Islet of Langerhans (tissue), 1 donor: ENCODE results near the gene PLGRKT.
"Not testable (repeated sequence)": the region's sequence is repeated elsewhere in the genome, so short reads cannot be mapped to it uniquely, and the experiment has no call there.

Experiments used
- FAIRE-seq: peaks from one replicate; lab custom pipeline; 2011; peaks lifted over from hg19 to GRCh38; lab: Jason Lieb, UNC

PLGRKT gene

DNA sequence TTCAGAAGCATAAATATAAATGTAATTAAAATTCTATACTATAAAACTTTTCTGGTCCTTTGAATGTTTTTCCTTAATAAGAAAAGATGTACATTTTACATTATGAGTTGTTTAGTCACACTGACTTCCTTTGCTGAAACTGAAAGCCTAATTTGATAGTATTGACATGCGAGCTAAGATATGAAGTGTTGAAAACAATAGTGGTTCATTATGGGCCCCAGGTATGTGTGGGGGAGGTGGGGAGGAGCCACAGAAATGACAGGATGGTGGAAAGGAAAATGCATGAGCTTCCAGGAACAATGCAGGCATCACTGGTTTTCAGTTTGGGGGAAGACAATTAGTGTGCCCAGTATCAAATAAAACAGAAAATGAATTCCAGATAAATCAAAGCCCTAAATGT lies 62.6 kb downstream of the PLGRKT start:
- FAIRE-seq = no peak

DNA sequence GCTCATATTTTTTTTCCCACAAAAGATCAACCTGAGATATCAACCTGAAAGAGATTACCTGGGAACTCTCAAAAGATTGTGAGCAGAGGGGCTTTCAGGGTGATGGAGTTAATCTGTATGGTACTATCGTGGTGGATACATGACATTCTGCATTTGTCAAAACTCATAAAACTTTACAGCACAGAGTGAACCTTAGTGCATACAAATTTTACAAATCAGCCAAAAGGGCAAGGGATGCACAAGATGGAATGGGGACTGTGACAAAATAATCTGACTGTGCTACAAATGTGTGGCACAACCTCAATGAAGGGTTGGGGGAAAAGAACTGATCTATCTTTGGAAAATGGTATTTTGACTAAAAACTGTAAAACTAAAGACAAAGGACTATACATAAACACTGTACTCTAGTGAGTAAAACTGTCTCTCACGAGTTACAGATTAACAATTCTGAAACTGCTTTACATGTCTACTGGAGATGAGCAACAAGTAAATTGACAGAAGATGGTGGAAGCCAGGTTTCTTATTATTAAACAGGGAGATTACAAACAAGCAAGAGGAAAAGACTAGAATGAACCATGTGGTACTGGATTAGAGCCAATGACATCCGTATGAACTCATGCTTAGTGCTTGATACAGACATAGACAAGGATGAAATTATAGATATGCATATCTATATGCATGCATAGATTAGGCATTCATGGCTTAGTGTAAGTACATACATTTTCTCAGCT lies 73.3 kb downstream of the PLGRKT start:
- FAIRE-seq = no peak

DNA sequence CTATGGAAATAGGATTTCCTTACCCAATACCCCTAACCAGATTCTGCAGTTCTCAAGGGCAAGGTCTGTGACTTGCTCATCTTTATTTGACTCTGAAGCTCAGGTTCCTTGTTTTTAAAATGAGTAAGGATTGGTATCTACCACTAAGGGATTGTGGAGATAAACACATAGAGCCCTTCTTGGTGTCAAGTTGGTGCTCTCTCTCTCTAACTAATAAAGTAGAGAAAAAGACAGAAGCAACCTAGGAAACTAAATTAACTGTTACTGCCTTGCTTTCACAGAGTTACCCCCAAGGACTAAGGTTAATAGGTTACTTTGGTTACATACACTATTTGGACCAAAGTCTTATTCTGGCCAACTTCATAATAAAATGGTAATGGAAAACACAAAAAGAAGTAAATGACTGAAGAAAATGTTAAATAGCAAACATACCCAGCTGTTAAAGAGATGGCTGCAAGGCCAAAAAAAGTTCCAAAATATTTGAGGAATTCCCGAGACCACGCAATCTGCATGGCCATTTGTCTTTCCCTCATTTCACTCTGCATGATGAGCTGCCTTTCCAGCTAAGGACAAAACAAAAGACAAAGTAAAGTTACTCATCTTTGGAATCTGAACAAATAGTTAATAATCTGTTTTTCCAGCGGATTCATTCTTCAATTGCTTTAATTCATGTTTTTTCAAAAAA lies 76.3 kb downstream of the PLGRKT start:
- no peak for FAIRE-seq

DNA sequence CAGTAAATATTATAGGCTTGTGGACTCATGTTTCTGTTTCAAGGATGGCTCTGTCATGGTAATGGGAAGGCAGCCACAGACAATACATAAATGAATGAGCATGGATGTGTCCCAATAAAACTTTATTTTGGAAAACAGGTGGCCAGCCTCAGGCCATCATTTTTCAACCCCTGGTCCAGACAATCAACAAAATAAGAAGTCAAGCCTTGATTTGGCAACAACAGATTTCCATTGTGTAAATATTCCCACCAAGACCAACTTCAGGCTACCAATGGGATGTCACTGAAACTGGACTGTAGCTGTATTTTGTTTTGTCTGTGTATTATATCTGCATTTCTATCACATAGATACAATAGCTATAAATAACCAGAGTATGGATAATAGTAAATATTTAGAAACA lies 77.4 kb downstream of the PLGRKT start:
- no peak for FAIRE-seq

DNA sequence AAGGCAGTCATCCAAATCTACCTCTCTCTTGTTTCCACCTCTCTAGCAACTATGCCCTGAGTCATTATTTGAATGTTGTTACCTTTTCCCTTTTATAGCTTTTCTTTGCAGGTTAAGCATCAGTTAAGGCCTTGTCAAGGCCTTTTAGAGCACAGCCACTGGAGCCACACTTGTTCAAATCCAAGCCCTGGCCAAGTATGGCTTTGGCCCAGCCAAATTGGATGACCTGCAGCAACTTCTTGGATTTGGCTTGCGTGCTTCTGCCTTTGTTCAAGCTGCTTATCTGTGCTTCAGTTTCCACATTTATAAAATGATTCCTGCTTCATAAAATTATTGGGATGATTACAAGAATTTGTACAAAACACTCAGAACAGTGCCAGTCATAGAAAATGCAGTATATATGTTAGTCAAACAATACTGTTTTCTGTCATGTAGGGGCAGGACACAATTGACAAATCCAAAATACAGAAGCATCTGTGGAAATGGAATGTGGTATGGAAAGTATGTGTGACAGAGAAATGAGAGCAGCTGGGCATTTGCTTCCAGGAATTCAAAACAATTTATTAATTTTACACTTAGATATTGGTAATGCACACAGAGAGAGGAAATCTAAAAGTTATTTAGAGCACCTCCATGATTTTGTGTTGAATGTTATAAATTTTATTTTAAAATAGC lies 80.2 kb downstream of the PLGRKT start:
- FAIRE-seq = no peak

DNA sequence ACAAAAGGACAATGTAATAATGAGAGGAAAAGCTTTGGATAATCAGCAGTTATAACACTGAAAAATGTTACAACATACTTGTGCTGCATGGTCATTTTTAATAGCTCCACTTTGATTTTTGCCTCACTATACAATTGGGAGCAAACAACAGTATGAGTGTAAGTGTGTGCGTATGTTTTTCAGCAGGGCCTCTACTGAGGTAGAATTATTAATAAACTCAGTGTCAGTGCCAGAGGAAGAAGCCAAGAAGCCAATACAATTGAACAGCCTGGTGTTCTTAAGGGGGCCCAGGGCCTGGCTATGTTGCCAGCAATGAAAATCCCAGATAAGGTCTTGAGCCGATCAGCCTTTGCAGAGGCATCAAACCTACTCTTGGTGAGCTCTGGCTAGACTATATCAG lies 81.9 kb downstream of the PLGRKT start:
- no peak for FAIRE-seq

DNA sequence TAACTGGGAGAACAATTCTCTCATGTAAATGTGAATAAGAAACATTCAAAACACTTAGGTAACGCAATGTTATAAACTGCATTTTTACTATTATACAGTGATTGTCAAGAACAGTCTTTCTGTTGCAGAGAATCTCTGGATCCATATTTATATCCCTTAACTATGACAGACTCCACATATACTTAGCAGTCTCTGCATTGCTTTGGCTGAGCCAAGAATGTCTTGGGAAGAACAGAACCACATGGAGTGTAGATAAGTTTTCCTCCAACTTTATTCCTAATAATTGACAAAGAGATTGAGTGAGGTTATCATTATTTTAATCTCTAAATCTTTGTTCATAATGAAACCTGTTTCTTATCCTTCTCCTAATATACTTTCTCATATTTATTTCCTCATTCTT lies 82.5 kb downstream of the PLGRKT start:
- FAIRE-seq = no peak

DNA sequence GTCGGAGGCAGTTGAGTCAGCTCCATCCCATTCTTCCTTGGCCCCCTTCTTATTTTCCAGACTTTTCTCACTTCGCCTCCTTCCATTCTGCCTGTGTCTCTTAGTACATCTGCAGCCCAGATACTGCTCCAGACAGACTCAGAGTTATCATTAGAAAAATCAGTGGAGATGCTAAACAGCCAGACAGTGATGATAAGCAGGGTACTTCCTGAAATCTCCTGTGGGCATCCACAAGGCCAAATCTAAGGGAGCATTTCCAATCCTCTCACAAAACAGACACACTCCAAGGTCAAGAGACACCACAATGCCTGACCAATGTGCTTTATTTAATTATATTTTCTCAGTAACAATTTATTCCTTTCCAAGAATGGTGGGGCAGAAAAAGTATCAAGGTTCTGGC lies 83.5 kb downstream of the PLGRKT start:
- FAIRE-seq = no peak

DNA sequence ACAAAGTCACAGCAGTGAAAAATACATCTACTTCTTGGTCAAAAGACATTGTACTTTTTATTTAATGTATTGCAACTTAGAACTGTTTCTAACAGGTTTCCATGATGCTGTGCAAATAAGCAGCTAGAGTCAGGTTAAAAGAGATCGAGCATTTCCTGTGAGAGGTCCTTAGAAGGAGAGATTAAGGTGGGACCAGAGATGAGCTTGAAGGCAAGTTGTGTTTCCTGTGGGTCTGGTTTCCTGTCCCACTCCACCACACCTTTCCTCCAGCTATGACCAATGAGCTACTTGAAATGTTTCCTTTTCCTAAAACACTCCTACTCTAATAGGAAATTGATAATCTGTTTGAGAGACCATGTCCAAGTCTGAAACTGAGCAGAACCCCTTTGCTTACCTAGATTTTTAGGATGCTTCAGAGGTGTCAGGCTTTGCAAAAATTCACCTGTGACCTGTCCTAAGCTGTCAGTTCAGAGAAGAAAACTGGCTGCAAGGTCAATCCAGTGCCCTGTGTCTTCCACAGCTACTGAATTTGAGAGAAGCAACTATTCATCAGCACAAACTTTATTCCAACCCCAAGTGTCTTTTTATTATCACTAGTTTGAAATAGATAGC lies 85.0 kb downstream of the PLGRKT start:
- FAIRE-seq = no peak

DNA sequence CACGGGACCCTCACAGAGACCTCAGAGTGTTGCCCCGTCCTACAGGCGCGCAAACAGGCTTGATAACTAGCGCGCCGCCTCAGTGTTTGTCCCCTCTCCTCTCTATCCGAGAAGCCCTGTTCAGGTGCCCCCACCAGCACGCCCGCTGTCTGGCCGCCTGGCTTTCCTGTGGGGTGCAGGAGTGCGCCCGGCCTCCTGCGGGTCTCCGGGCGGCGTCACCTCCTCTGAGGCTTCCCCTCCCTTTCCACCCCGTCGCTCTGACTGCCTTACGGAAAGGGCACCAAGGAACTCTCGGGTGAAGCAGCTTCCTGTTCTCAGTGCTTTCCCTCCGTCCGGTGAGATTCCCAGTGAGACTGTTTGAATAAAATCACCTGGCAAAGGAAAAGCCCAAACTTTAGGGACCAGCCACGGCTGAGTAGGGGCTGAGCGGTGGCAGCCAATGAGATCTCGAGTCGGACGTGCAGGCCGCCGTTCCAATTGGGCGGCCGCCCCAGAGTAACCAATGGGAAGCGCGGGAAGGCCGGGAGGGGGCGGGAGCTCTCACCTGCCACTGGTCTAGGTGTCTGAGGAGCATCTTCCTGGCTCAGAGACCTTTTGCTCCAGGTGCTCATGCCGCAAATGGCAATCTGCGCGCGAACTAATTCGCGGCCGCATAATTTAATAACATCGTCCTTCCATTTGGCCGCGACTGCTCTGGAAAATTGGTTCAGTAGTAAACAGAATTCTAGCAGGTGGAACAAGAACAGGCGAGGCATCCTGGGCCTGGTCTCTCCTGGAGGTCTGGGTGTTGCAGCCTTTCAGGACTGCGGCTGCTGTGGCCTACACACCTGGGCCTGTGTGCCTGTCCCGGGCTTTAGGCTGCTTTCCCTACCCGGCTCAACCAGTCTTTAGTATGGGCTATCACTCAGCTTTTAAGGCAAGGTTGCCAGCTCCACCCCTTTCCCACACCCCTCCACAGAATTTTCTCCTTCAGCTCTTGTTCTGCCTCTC lies 98.4 kb downstream of the PLGRKT start, which contains the start of gene RLN1:
Gene RLN1 (minus strand): TSS at position 885 of the 990 bp plus-strand sequence. CDS start 130 bp downstream, at position 755.
- FAIRE-seq = peak; percentile 100

DNA sequence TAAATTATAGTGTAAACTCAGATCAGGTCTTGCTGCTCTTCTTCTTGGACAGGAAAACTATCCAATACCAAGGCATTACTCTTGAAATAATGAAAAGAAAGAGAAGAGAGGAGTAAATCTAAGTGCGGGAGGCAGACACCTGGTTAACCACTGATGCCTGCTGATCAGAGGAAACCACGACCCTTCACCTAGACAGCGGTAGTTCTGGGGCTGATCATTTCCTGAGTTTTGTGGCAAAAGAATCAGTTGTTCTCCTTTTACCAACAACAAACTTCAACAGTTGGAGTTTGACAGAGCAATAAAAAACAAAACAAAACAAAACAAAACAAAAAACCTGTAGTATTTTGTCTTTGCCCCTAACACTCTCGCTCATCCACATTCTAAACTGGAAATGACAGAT lies 101.0 kb downstream of the PLGRKT start:
- FAIRE-seq = no peak

DNA sequence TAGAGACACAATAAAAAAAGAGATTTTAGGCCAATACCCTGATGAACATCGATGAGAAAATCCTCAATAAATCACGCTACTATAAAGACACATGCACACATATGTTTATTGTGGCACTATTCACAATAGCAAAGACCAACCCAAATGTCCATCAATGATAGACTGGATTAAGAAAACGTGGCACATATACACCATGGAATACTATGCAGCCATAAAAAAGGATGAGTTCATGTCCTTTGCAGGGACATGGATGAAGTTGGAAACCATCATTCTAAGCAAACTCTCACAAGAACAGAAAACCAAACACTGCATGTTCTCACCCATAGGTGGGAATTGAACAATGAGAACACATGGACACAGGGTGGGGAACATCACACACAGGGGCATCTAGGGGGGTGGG lies 106.4 kb downstream of the PLGRKT start:
- FAIRE-seq = not testable (repeated sequence)

DNA sequence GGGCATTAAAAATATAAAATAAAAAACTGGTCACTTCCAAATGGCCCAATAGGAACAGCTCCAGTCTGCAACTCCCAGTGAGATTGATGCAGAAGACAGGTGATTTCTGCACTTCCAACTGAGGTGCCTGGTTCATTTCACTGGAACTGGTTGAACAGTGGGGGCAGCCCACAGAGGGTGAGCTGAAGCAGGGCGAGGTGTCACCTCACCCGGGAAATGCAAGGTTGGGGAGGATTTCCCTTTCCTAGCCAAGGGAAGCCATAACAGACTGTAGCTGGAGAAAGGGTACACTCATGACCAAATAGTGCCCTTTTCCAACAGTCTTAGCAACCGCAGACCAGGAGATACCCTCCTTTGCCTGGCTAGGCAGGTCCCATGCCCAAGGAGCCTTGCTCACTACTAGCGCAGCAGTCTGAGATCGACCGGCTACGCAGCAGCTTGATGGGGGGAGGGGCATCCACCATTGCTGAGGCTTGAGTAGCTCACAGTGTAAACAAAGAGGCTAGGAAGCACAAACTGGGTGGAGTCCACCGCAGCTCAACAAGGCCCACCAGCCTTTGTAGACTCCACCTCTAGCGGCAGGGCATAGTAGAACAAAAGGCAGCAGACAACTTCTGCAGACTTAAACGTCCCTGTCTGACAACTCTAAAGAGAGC lies 110.7 kb downstream of the PLGRKT start:
- no peak for FAIRE-seq

DNA sequence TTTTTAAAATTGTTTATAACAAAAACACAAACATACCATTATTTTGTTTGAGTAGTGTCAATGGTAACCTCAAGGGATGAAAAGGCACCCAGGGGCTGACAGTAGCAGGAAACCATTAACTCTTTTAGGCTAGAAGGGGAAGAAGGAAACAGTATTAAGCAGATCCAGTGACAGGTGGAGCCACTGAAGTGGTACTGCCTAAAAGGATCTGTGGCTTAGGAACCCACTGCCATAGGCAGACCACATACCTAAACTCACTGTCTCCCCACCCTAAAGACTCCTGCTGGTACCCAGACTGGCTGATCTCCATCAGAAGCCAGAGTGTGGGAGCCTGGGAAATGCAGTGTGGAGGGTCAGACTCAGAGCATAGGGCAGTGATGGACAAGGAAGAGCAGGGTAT lies 111.5 kb downstream of the PLGRKT start:
- no peak for FAIRE-seq

DNA sequence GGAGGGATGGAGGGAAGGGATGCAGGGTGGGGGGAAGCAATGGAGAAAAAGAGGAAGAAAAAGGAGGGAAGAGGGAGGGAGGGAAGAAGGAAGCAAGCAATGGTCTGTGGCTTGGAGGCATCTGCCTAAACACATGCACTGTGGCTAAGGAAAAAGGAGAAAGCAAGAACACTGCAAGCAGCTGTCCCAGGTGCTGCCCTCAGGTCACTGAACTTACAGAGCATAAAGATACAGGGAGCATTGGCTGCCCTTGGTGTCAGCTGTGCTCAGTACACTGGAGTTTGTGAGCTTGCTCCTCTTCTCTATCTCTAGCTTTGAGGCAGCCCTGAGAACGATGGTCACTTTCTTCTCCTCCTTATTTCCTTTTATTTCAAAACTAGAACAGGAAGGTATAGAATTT lies 116.1 kb downstream of the PLGRKT start:
- not testable (repeated sequence) for FAIRE-seq

DNA sequence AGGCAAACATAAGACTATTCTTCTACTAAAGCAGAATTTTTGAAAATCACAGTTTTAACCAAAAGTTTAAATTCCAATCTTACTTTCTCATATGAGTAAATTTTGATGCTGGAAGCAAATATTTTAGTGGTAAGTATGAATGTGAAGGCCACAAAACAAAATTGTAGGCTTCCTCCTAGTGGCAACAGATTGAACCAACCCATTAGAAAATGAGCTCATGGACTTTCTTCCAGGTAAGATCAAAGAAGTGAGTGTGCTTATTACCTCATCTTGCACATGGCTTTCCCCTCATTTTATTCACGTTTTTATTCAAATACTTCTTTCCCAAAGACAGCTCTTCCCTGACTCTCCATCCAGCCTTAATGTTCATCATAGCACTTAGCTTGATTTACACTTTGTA lies 116.7 kb downstream of the PLGRKT start:
- peak; percentile 43 for FAIRE-seq

DNA sequence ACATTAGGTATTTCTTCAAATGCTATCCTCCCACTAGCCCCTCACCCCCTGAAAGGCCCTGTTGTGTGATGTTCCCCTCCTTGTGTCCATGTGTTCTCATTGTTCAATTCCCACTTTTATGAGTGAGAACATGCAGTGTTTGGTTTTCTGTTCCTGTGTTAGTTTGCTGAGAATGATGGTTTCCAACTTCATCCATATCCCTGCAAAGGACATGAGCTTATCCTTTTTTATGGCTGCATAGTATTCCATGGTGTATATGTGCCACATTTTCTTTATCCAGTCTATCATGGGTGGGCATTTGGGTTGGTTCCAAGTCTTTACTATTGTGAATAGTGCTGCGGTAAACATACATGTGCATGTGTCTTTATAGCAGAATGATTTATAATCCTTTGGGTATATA lies 121.3 kb downstream of the PLGRKT start:
- not testable (repeated sequence) for FAIRE-seq

DNA sequence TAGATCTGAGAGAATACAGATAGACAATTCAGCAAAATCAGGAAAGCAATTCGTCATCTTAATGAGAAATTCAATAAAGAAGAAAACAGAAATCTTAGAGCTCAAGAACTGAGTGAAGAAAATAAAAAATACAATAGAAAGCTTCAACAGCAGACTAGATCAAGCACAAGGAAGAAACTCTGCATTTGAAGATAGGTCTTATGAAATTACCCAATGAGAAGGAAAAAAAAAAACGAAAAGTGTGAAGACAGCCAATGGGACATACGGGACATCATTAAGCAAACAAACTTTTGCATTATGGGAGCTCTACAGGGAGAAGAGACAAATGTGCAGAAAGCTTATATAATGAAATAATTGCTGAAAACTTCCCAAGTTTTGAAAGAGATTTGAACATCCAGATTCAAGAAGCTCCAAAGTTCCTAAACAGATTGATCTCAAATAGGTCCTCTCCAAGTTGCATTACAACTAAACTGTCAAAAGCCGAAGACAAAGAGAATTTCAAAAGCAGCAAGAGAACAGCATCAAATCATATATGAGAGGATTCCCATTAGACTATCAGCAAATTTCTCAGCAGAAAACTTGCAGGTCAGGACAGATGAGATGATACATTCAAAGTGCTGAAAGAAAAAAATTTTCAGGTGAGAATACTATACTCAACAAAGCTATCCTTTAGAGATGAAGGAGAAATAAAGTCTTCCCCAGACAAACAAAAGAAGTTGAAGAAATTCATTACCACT lies 122.4 kb downstream of the PLGRKT start:
- no peak for FAIRE-seq

DNA sequence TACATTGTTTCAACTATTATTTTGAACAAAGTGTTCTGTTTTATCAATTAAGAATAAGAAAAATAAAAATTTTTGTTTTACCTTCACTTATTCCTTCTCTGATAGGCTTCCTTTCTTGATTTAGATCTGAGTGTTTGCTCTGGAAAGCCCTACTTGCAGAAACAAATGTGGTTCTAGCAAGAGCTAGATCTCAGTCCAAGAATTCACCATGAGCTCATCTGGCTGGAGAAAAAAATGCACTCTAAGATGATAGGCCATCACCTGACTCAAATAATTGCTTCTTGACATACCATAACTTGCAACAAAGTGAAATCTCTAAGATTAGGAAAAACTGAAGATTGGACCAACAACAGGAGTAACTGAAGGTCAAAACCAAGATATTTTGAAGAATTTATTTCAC lies 126.9 kb downstream of the PLGRKT start:
- FAIRE-seq = no peak
